HepG2 (cell line): ENCODE results near the gene COQ4. TPM values are rescaled to one million over a fixed set of nuclear protein-coding genes. Genes with fewer than 3 reads are reported as not detected.

Experiments used
- ATF7-NPFF ChIP-seq: sonication (generic); formaldehyde crosslinking; IDR thresholded peaks from 2 replicates; pipeline ENCODE4 v1.8.1; 2023; ENCODE audit warnings: mild to moderate bottlenecking, low read depth, missing genetic modification reagents, moderate library complexity
- EED ChIP-seq: sonication (generic); formaldehyde crosslinking; IDR thresholded peaks from 2 replicates; pipeline ENCODE4 v1.5.0; 2020; ENCODE audit warnings: mild to moderate bottlenecking, missing genetic modification reagents
- EP300 ChIP-seq, 3 experiments: sonication (generic) in 1 of 3; formaldehyde crosslinking in 1 of 3; IDR thresholded peaks; 2 replicates each; pipeline versions ENCODE4 v1.5.1 to v1.6.1; 2011 to 2020; ENCODE audit warnings: low read depth in 2 of 3, low read length in 2 of 3, borderline replicate concordance in 1 of 3, improper control_type of control experiment in 1 of 3, mild to moderate bottlenecking in 1 of 3, missing genetic modification reagents in 1 of 3, moderate library complexity in 1 of 3
- FOSL2 ChIP-seq: sonication (generic); formaldehyde crosslinking; IDR thresholded peaks from 2 replicates; pipeline ENCODE4 v1.4.0; 2020; ENCODE audit warnings: missing genetic modification reagents
- IRF2 ChIP-seq: IDR thresholded peaks from 2 replicates; pipeline ENCODE4 v1.6.1; 2018; ENCODE audit warnings: missing genetic modification reagents, missing compliant biosample characterization
- KDM4B ChIP-seq: sonication (generic); formaldehyde crosslinking; IDR thresholded peaks from 2 replicates; pipeline ENCODE4 v1.4.0; 2020; ENCODE audit warnings: missing genetic modification reagents
- KLF11 ChIP-seq: IDR thresholded peaks from 2 replicates; pipeline ENCODE4 v1.6.1; 2016; ENCODE audit warnings: missing compliant biosample characterization
- MYC ChIP-seq: sonication (generic); formaldehyde crosslinking; IDR thresholded peaks from 2 replicates; pipeline ENCODE4 v1.9.0; 2021; ENCODE audit warnings: missing genetic modification reagents, borderline replicate concordance
- SALL1 ChIP-seq: sonication (generic); formaldehyde crosslinking; IDR thresholded peaks from 2 replicates; pipeline ENCODE4 v1.8.0; 2022; ENCODE audit warnings: mild to moderate bottlenecking, missing genetic modification reagents
- SETDB1 ChIP-seq: sonication (generic); formaldehyde crosslinking; IDR thresholded peaks from 2 replicates; pipeline ENCODE4 v1.5.1; 2020; ENCODE audit warnings: missing genetic modification reagents, mild to moderate bottlenecking, borderline replicate concordance
- ZBTB38 ChIP-seq: sonication (generic); formaldehyde crosslinking; IDR thresholded peaks from 2 replicates; pipeline ENCODE4 v1.5.1; 2020; ENCODE audit warnings: mild to moderate bottlenecking, missing genetic modification reagents
- ZBTB42 ChIP-seq: sonication (generic); formaldehyde crosslinking; IDR thresholded peaks from 2 replicates; pipeline ENCODE4 v1.5.0; 2020; ENCODE audit warnings: mild to moderate bottlenecking, missing genetic modification reagents
- ZKSCAN8 ChIP-seq: IDR thresholded peaks from 2 replicates; pipeline ENCODE4 v1.6.1; 2016; ENCODE audit warnings: borderline replicate concordance, missing genetic modification reagents, missing compliant biosample characterization
- ZNF607 ChIP-seq: sonication (generic); formaldehyde crosslinking; IDR thresholded peaks from 2 replicates; pipeline ENCODE4 v1.5.1; 2020; ENCODE audit warnings: missing genetic modification reagents, mild to moderate bottlenecking, borderline replicate concordance
- ZNF761 ChIP-seq: sonication (generic); formaldehyde crosslinking; conservative IDR thresholded peaks from 2 replicates; pipeline ENCODE4 v1.4.0; 2020; ENCODE audit warnings: mild to moderate bottlenecking, missing genetic modification reagents
- polyA plus RNA-seq, 8 experiments: library from polyadenylated mRNA; depleted of rRNA in 3 of 8; stranded (reverse) in 7 of 8; unstranded in 1 of 8; fragments of >200 nt; fragmentation: Illumina TruSeq in 4 of 8; extraction: Trizol in 4 of 8; gene quantifications; 2 replicates each; pipeline versions ENCODE4 v1.2.1 to v1.2.3, GENCODE V29; 2011 to 2016; ENCODE audit warnings: low read depth in 4 of 8, missing spikeins in 1 of 8, mixed read lengths in 1 of 8; ENCODE audit not compliant: insufficient read depth in 1 of 8
- total RNA-seq, 5 experiments: library from RNA; depleted of rRNA; stranded (reverse); fragments of >200 nt; fragmentation: Illumina TruSeq; extraction: Trizol; gene quantifications; 2 replicates each; pipeline ENCODE4 v1.2.3, GENCODE V29; 2016; ENCODE audit warnings: low read depth in 1 of 5
- TF ChIP-seq, protein P1 (sequence below): sonication (generic); formaldehyde crosslinking; IDR thresholded peaks from 2 replicates; pipeline ENCODE4 v1.4.0; 2020; ENCODE audit warnings: missing genetic modification reagents
- TF ChIP-seq, protein P2 (sequence below): sonication (generic); formaldehyde crosslinking; IDR thresholded peaks from 2 replicates; pipeline ENCODE4 v1.8.1; 2023; ENCODE audit warnings: mild to moderate bottlenecking, moderate library complexity, missing genetic modification reagents
- TF ChIP-seq, protein P3 (sequence below): sonication (generic); formaldehyde crosslinking; IDR thresholded peaks from 2 replicates; pipeline ENCODE4 v1.9.0; 2022; ENCODE audit warnings: low read depth, missing genetic modification reagents
- TF ChIP-seq, protein P4 (sequence below): sonication (generic); formaldehyde crosslinking; IDR thresholded peaks from 2 replicates; pipeline ENCODE4 v1.5.1; 2020; ENCODE audit warnings: mild to moderate bottlenecking, moderate library complexity, missing genetic modification reagents
- TF ChIP-seq, protein P5 (sequence below): sonication (generic); formaldehyde crosslinking; IDR thresholded peaks from 2 replicates; pipeline ENCODE4 v1.8.1; 2022; ENCODE audit warnings: mild to moderate bottlenecking, missing genetic modification reagents

COQ4 gene
- total and polyA plus RNA-seq, 2 of the 13 experiments (the other 11 are each of a cell fraction or from before 2014, with no cell fraction given) = 26.1 to 36.0 TPM

DNA sequence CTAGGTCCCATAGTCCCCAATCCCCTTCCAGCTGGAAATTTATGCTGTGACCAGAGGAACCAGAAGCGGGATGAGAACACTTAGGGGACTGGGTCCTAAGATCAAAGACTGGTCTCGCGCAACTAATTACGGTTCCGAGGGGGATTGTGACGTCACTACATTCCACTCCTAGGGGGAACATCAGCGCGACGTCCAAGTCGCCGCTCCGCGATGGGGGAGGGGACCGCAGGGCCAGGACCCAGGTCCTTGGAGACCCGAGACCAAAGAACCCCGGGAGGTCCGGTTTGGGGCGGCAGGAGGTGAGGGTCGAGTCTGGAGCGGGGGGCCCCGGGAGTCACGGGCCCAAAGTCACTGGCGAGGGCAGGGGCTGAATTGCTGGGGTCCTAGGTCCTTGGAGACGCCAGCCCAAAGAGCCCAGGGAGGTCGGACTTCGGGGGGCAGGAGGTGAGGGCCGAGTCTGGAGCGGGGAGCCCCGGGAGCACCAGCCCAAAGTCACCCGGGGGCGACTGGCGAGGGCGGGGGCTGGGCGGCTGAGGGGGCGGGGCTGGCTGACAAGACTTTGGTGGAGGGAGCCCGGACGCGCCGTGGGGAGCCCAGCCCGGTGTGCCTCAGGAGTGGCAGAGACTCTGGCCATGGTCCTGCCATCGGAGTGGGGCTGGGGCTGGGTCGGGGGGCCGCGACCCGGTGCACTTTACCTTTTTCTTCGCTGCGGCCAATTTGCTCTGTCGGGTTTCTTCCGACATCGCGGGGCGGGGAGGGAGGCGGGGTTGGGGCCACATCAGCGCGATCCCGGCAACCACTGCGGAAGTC lies 47.2 kb upstream of the COQ4 start, which contains the start of gene GOLGA2 (continued):
- no peak for TF ChIP-seq ZNF761
- TF ChIP-seq SALL1 = no peak; the same call in 1 of the 2 replicates
- no peak for TF ChIP-seq KLF11
- TF ChIP-seq, protein P1, sequence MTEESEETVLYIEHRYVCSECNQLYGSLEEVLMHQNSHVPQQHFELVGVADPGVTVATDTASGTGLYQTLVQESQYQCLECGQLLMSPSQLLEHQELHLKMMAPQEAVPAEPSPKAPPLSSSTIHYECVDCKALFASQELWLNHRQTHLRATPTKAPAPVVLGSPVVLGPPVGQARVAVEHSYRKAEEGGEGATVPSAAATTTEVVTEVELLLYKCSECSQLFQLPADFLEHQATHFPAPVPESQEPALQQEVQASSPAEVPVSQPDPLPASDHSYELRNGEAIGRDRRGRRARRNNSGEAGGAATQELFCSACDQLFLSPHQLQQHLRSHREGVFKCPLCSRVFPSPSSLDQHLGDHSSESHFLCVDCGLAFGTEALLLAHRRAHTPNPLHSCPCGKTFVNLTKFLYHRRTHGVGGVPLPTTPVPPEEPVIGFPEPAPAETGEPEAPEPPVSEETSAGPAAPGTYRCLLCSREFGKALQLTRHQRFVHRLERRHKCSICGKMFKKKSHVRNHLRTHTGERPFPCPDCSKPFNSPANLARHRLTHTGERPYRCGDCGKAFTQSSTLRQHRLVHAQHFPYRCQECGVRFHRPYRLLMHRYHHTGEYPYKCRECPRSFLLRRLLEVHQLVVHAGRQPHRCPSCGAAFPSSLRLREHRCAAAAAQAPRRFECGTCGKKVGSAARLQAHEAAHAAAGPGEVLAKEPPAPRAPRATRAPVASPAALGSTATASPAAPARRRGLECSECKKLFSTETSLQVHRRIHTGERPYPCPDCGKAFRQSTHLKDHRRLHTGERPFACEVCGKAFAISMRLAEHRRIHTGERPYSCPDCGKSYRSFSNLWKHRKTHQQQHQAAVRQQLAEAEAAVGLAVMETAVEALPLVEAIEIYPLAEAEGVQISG (CRISPR knock-in tag) = no peak
- no peak for TF ChIP-seq ZKSCAN8 (CRISPR knock-in tag)
- TF ChIP-seq ATF7-NPFF = no peak
- no peak for TF ChIP-seq IRF2 (CRISPR knock-in tag)
- 0 out of 2 replicates have a peak, but pooled peaks have one; percentile 10 for TF ChIP-seq ZBTB42 (CRISPR knock-in tag)
- no peak for TF ChIP-seq SETDB1 (CRISPR knock-in tag)
- peak; percentile 8; the same call in 1 of the 2 replicates for TF ChIP-seq MYC (CRISPR knock-in tag)
- no peak for TF ChIP-seq EED (CRISPR knock-in tag)
- TF ChIP-seq FOSL2 (CRISPR knock-in tag) = no peak
- no peak for TF ChIP-seq ZNF607
- no peak for TF ChIP-seq KDM4B (CRISPR knock-in tag)
- TF ChIP-seq, protein P2, sequence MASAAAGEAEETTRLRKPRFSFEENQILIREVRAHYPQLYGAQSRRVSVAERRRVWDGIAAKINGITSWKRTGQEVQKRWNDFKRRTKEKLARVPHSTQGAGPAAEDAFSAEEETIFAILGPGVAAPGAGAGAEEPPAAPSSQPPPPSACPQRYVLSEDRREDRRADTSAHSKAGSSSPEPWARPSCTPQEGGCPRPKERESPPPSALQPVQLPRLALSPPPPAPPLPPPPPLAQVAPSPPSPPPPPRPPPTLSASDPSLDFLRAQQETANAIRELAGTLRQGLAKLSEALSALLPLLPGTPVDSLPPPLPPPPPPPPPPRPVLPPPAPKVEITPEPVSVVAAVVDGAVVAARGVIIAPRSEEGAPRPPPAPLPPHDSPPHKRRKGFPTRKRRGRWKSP (CRISPR knock-in tag) = no peak
- no peak; the same call in 1 of the 2 replicates for TF ChIP-seq ZBTB38
- TF ChIP-seq EP300 (IDR thresholded peaks at IDR 0.05; ENCODE audit: low read depth in 2 of 2, low read length in 2 of 2) = 0 out of 4 replicates have a peak, but pooled peaks of 1 of the 2 experiments have one; percentile 1
- TF ChIP-seq EP300 (CRISPR knock-in tag; IDR thresholded peaks at IDR 0.05; ENCODE audit: borderline replicate concordance) = no peak
- TF ChIP-seq, protein P3, sequence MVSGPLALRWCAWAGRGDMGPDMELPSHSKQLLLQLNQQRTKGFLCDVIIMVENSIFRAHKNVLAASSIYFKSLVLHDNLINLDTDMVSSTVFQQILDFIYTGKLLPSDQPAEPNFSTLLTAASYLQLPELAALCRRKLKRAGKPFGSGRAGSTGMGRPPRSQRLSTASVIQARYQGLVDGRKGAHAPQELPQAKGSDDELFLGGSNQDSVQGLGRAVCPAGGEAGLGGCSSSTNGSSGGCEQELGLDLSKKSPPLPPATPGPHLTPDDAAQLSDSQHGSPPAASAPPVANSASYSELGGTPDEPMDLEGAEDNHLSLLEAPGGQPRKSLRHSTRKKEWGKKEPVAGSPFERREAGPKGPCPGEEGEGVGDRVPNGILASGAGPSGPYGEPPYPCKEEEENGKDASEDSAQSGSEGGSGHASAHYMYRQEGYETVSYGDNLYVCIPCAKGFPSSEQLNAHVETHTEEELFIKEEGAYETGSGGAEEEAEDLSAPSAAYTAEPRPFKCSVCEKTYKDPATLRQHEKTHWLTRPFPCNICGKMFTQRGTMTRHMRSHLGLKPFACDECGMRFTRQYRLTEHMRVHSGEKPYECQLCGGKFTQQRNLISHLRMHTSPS (CRISPR knock-in tag) = no peak
- TF ChIP-seq, protein P4, sequence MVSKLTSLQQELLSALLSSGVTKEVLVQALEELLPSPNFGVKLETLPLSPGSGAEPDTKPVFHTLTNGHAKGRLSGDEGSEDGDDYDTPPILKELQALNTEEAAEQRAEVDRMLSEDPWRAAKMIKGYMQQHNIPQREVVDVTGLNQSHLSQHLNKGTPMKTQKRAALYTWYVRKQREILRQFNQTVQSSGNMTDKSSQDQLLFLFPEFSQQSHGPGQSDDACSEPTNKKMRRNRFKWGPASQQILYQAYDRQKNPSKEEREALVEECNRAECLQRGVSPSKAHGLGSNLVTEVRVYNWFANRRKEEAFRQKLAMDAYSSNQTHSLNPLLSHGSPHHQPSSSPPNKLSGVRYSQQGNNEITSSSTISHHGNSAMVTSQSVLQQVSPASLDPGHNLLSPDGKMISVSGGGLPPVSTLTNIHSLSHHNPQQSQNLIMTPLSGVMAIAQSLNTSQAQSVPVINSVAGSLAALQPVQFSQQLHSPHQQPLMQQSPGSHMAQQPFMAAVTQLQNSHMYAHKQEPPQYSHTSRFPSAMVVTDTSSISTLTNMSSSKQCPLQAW (CRISPR knock-in tag) = peak; percentile 12; the same call in 1 of the 2 replicates
- TF ChIP-seq, protein P5, sequence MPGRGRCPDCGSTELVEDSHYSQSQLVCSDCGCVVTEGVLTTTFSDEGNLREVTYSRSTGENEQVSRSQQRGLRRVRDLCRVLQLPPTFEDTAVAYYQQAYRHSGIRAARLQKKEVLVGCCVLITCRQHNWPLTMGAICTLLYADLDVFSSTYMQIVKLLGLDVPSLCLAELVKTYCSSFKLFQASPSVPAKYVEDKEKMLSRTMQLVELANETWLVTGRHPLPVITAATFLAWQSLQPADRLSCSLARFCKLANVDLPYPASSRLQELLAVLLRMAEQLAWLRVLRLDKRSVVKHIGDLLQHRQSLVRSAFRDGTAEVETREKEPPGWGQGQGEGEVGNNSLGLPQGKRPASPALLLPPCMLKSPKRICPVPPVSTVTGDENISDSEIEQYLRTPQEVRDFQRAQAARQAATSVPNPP (CRISPR knock-in tag) = no peak
